GM12874 (cell line): ENCODE measurements around the gene PSMG4.

Source experiments
- TF ChIP-seq, protein P1 (sequence below): IDR thresholded peaks from 2 replicates; pipeline ENCODE4 v1.5.1; 2011; ENCODE audit warnings: low read depth, mild to moderate bottlenecking, control low read depth, low read length, moderate library complexity; ENCODE audit not compliant: insufficient read depth

PSMG4 gene

DNA sequence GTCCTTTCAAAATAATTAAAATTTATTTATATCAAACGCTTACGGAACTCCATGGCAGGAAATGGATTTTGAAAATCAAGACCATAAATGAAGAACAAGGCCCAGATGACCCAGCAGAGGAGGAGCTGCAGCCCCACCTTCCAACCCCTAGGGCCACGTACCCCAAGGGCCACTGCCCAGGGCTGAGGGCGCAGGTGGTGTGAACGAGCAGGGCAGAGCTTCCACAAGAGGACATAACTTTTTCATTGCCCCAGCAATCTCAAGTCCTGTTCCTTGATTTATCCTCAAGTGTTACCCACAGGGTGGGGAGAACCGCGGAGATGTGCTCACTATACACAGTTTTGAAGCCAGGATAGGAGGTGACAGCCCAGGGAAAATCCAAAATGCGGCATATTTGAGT, 42.8 kb downstream of the PSMG4 start:
- TF ChIP-seq, protein P1, sequence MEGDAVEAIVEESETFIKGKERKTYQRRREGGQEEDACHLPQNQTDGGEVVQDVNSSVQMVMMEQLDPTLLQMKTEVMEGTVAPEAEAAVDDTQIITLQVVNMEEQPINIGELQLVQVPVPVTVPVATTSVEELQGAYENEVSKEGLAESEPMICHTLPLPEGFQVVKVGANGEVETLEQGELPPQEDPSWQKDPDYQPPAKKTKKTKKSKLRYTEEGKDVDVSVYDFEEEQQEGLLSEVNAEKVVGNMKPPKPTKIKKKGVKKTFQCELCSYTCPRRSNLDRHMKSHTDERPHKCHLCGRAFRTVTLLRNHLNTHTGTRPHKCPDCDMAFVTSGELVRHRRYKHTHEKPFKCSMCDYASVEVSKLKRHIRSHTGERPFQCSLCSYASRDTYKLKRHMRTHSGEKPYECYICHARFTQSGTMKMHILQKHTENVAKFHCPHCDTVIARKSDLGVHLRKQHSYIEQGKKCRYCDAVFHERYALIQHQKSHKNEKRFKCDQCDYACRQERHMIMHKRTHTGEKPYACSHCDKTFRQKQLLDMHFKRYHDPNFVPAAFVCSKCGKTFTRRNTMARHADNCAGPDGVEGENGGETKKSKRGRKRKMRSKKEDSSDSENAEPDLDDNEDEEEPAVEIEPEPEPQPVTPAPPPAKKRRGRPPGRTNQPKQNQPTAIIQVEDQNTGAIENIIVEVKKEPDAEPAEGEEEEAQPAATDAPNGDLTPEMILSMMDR, result no peak

DNA sequence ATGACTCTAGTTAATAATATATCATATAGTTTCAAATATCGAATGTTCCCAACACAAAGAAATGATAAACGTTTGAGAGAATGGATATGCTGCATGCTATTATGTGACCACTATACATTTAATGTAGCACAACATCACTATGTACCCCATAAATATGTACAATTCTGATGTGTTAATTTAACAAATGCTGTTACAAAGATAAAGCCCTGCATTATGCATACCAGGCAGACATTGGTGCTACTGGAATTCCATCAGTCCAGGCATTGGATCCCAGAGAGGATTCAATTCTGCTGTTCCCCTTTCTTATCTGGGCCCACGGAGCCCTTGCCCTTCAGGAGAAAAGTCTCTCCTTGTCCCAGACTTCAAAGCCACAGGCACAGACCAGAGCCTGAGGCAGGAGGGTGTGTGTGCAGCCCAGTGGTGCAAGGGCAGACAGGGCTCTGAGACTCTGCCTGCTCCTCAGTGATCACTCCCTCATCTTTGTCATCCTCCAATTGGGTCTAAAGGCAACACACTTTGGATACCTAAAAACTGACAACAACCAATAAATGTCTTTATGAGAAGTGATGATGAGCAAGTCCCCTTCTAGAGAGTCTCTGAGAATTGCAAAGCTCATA, 45.2 kb downstream of the PSMG4 start:
- TF ChIP-seq, protein P1, result no peak

DNA sequence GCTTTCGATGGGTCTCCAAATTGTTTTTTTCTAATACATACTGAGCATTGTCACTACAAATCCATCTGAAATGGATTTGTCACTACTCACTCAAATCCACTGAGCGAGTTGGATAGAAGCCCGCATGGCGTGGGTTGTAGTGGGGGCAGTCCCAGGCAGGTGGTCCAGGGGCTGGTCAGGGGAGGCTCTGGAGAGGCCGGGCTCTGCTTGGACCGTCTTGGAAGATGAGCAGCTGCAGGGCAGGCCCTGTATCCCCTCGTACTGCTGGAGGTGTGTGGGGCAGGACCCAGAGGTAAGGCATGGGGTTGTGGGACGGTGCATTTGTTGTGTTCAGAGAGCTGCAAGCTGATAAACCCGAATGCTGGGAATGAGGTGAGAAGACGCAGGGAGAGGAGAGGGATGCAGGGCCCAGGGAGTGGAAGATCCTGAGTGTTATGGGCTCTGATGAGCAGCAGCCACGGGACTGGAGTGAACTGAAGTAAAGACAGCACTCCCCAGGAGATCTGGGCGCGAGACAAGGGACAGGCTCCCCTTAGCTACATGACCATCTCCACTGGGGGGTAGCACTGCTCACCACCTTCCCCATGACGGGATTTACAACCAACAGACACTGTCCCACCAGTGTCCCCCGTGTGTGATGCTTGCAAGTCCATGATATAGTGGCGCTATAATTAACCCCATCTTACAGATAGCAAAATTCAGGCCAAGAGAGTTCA, 45.9 kb downstream of the PSMG4 start:
- TF ChIP-seq, protein P1, result no peak

DNA sequence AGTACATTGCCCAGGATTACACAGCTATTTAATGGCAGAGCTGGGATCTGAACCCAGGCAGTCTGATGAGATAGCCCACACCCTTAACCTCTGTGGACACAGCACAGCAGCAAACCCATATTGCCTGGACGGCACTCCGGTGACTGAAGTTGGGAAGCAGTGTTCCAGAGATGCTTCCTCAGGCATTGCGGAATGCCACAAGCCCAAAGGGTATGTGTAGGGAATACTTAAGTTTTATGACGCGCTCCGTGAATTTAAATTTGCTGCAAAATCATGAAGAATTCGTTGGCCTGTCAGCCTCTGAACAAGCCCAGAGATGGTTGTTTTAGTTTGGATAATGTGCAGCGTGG, 46.4 kb downstream of the PSMG4 start:
- TF ChIP-seq, protein P1, result no peak

DNA sequence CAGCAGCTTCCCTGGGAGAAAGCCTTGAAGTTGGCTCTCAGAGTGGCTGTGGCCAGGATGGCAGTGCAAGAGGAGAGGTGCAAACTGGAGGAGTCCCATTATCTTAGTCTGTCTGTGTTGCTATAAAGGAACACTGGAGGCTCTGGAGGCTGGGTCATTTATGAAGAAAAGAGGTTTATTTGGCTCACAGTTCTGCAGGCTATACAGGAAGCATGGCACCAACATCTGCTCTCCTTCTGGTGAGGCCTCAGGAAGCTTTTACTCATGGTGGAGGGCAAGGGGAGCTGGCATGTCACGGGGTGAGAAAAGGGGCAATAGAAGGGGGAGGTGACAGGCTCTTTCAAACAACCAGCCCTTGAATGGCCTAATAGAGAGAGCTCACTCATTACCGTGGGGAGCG, 47.1 kb downstream of the PSMG4 start:
- TF ChIP-seq, protein P1, result no peak

DNA sequence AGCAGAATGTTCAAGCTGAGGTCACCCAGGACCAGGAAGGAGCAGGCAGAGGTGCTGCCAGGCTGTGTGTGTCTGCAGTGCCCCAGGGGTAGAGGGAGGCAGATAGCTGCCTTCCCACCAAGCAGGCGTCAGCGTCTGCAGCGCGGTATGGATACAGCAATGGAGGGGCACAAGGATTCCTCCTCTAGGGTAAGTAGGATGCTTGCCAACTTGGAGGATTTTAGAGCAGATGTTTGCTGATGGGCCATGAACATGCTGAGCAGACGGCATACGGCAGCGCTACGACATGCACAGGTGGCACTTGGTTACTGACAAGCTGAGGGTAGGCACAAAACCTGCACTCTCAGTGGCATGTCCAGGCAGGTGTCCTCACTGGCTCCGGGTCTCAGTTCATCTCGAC, 48.1 kb downstream of the PSMG4 start:
- TF ChIP-seq, protein P1, result no peak

DNA sequence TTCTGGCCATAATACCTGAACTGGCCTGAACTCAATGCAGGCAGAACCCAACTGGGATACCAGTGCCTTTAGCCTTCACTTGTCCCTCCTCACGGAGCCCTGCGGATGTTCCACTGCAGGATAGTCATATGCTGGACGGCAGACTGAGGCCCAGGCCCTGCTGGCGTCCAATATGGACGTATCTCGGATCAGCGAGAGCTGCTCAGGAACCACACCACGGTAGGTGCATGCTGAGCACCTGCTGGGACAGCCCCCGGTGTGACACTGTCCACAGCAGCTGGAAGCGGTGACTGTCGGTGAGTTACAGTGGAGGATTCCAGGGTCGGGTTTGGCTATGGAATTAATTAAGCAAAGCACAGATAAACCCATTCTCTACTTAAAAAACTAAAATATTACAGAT, 48.7 kb downstream of the PSMG4 start:
- TF ChIP-seq, protein P1, result no peak
